A549 (cell line): ENCODE results near the gene EHD3. TPM values are rescaled to one million over a fixed set of nuclear protein-coding genes. Genes with fewer than 3 reads are reported as not detected.

Source experiments
- ATAC-seq, 2 experiments: fragments of 200-7000 bp in 1 of 2; fragments of >200 bp in 1 of 2; cut with Nextera tagmentation in 1 of 2; cut with Tn5 transposase in 1 of 2; 3 replicates each; pipeline versions ENCODE4 v1.8.0 to v1.9.1; 2018 to 2020; ENCODE audit warnings: mild to moderate bottlenecking in 1 of 2, moderate library complexity in 1 of 2
- CTCF ChIA-PET: fragments of 300-600 bp; sonication (Branson Sonifier 250); formaldehyde crosslinking; extraction: SDS; loops from one replicate; lab custom pipeline; 2021; ENCODE audit warnings: antibody characterized with exemption, inconsistent platforms; lab: Yijun Ruan, JAX
- POLR2A ChIA-PET: fragments of 350-600 bp; formaldehyde crosslinking; extraction: SDS; loops from one replicate; lab custom pipeline; 2021; ENCODE audit warnings: antibody characterized with exemption, inconsistent platforms; lab: Yijun Ruan, JAX
- DNase-seq, 2 experiments: peaks; one replicate each; pipeline versions ENCODE4 v3.0.0 to v3.0.0-alpha.2; 2011 to 2016; ENCODE audit warnings: low read depth in 1 of 2, low spot score in 1 of 2
- FAIRE-seq: peaks from 2 replicates; lab custom pipeline; 2011; peaks lifted over from hg19 to GRCh38; lab: Jason Lieb, UNC
- H3K27ac ChIP-seq, 2 experiments: fragments of >200 bp; sonication (Bioruptor Twin); formaldehyde crosslinking; 3 replicates each; pipeline ENCODE4 v1.5.1; 2016 to 2017
- H3K4me1 ChIP-seq: fragments of >200 bp; sonication (Bioruptor Twin); formaldehyde crosslinking; 3 replicates; pipeline ENCODE4 v1.6.1; 2016
- H3K4me2 ChIP-seq: fragments of >200 bp; sonication (Bioruptor Twin); formaldehyde crosslinking; 3 replicates; pipeline ENCODE4 v1.6.1; 2016
- H3K4me3 ChIP-seq: fragments of >200 bp; sonication (Bioruptor Twin); formaldehyde crosslinking; 3 replicates; pipeline ENCODE4 v1.5.1; 2016
- H3K9me3 ChIP-seq: fragments of >200 bp; sonication (Bioruptor Twin); formaldehyde crosslinking; 3 replicates; pipeline ENCODE4 v1.6.1; 2016
- CBX2 ChIP-seq: fragments of 200-600 bp; sonication (generic); IDR thresholded peaks from 2 replicates; pipeline ENCODE4 v1.6.1; 2016; ENCODE audit warnings: low read depth, mild to moderate bottlenecking, borderline replicate concordance
- CBX8 ChIP-seq: fragments of 200-600 bp; sonication (generic); IDR thresholded peaks from 2 replicates; pipeline ENCODE4 v1.6.1; 2016
- CEBPB ChIP-seq, 2 experiments: fragments of >200 bp in 1 of 2; sonication (Bioruptor Twin) in 1 of 2; formaldehyde crosslinking in 1 of 2; IDR thresholded peaks; 2 replicates each; pipeline ENCODE4 v1.6.1; 2012 to 2016
- CHD2 ChIP-seq: fragments of 150-350 bp; IDR thresholded peaks from 2 replicates; pipeline ENCODE4 v1.6.1; 2014; ENCODE audit warnings: low read length; ENCODE audit not compliant: partially characterized antibody
- CHD4 ChIP-seq: fragments of 200-600 bp; sonication (generic); IDR thresholded peaks from 2 replicates; pipeline ENCODE4 v1.6.1; 2016; ENCODE audit warnings: antibody characterized with exemption, mild to moderate bottlenecking, borderline replicate concordance
- EHMT2 ChIP-seq: fragments of 200-600 bp; sonication (generic); IDR thresholded peaks from 2 replicates; pipeline ENCODE4 v1.6.1; 2016; ENCODE audit warnings: antibody characterized with exemption, low read depth, mild to moderate bottlenecking, moderate library complexity
- FOSB ChIP-seq: fragments of 250-450 bp; sonication (Bioruptor Pico); IDR thresholded peaks from 2 replicates; pipeline ENCODE4 v1.5.0; 2020; ENCODE audit warnings: mild to moderate bottlenecking, moderate library complexity
- FOSL2 ChIP-seq, 2 experiments: fragments of 450-650 bp in 1 of 2; fragments of >200 bp in 1 of 2; sonication (Bioruptor Twin) in 1 of 2; formaldehyde crosslinking; IDR thresholded peaks; 2 replicates each; pipeline versions ENCODE4 v1.5.0 to v1.6.1; 2016 to 2020; ENCODE audit warnings: mild to moderate bottlenecking in 1 of 2, moderate library complexity in 1 of 2
- FOXS1 ChIP-seq: fragments of 250-450 bp; sonication (Bioruptor Pico); IDR thresholded peaks from 2 replicates; pipeline ENCODE4 v1.5.0; 2020; ENCODE audit warnings: mild to moderate bottlenecking, moderate library complexity
- HEYL ChIP-seq: fragments of 250-450 bp; sonication (Bioruptor Pico); IDR thresholded peaks from 2 replicates; pipeline ENCODE4 v1.8.0; 2021; ENCODE audit warnings: mild to moderate bottlenecking, moderate library complexity
- JUNB ChIP-seq: fragments of >200 bp; sonication (Bioruptor Twin); formaldehyde crosslinking; IDR thresholded peaks from 2 replicates; pipeline ENCODE4 v1.6.1; 2016
- KDM1A ChIP-seq: fragments of 200-600 bp; sonication (generic); IDR thresholded peaks from 2 replicates; pipeline ENCODE4 v1.6.1; 2016; ENCODE audit warnings: low read depth, mild to moderate bottlenecking
- MAFK ChIP-seq: fragments of 450-650 bp; IDR thresholded peaks from 2 replicates; pipeline ENCODE4 v1.6.1; 2014; ENCODE audit not compliant: partially characterized antibody
- NR3C1 ChIP-seq: fragments of >200 bp; sonication (Bioruptor Twin); formaldehyde crosslinking; IDR thresholded peaks from 3 replicates; pipeline ENCODE4 v1.6.1; 2017
- POLR2A ChIP-seq: IDR thresholded peaks from 2 replicates; pipeline ENCODE4 v1.6.1; 2012; ENCODE audit warnings: mild to moderate bottlenecking, low read length
- POLR2AphosphoS2 ChIP-seq: conservative IDR thresholded peaks from 2 replicates; pipeline ENCODE4 v1.6.1; 2012; ENCODE audit warnings: low read length, improper control_type of control experiment, inconsistent platforms
- RAD21 ChIP-seq, 2 experiments: fragments of >200 bp in 1 of 2; sonication (Bioruptor Twin) in 1 of 2; formaldehyde crosslinking in 1 of 2; IDR thresholded peaks in 1 of 2; conservative IDR thresholded peaks in 1 of 2; 2 replicates in 1 of 2; 3 replicates in 1 of 2; pipeline ENCODE4 v1.6.1; 2012 to 2018; ENCODE audit warnings: inconsistent platforms in 1 of 2
- RARB ChIP-seq: fragments of 250-450 bp; sonication (Bioruptor Pico); IDR thresholded peaks from 2 replicates; pipeline ENCODE4 v1.8.0; 2021; ENCODE audit warnings: mild to moderate bottlenecking, moderate library complexity
- TFCP2L1 ChIP-seq: fragments of 250-450 bp; sonication (Bioruptor Pico); IDR thresholded peaks from 2 replicates; pipeline ENCODE4 v1.5.0; 2021; ENCODE audit warnings: mild to moderate bottlenecking
- ZC3H11A ChIP-seq: fragments of 450-650 bp; IDR thresholded peaks from 2 replicates; pipeline ENCODE4 v1.6.1; 2014; ENCODE audit warnings: antibody characterized with exemption, mild to moderate bottlenecking
- ZFP36 ChIP-seq: fragments of 450-650 bp; IDR thresholded peaks from 2 replicates; pipeline ENCODE4 v1.6.1; 2014; ENCODE audit warnings: borderline replicate concordance; ENCODE audit not compliant: partially characterized antibody
- ZSCAN20 ChIP-seq: fragments of 250-450 bp; sonication (Bioruptor Pico); IDR thresholded peaks from 2 replicates; pipeline ENCODE4 v1.8.0; 2022; ENCODE audit warnings: mild to moderate bottlenecking, moderate library complexity
- WGBS: methylation state at CpG from one replicate; pipeline ENCODE4 v1.1.6; 2017; ENCODE audit errors: missing lambda C conversion rate; 5-methylcytosine and 5-hydroxymethylcytosine counted together
- polyA plus RNA-seq, 4 experiments: library from polyadenylated mRNA; depleted of rRNA in 3 of 4; stranded (reverse); fragments of >200 nt; fragmentation: RNase III in 1 of 4; extraction: RNeasy Plus Mini Kit Qiagen cat#74134 plus additional on column Dnase treatment in 1 of 4; gene quantifications; 2 replicates in 3 of 4; 3 replicates in 1 of 4; pipeline ENCODE4 v1.2.3, GENCODE V29; 2011 to 2017
- TF ChIP-seq, protein P1 (sequence below): fragments of 250-450 bp; sonication (Bioruptor Pico); IDR thresholded peaks from 2 replicates; pipeline ENCODE4 v1.5.0; 2020; ENCODE audit warnings: low read depth, mild to moderate bottlenecking, moderate library complexity
- TF ChIP-seq, protein P2 (sequence below): IDR thresholded peaks from 2 replicates; pipeline ENCODE4 v1.6.1; 2012
- TF ChIP-seq, protein P3 (sequence below): fragments of 250-450 bp; sonication (Bioruptor Pico); IDR thresholded peaks from 2 replicates; pipeline ENCODE4 v1.5.0; 2021; ENCODE audit warnings: mild to moderate bottlenecking, moderate library complexity, borderline replicate concordance
- TF ChIP-seq, protein P4 (sequence below): fragments of >200 bp; sonication (Bioruptor Twin); formaldehyde crosslinking; IDR thresholded peaks from 2 replicates; pipeline ENCODE4 v1.6.1; 2016

Gene EHD3
- polyA plus RNA-seq, 2 of the 4 experiments (the other 2 are of a cell fraction) = 8.7 to 10.6 TPM

DNA sequence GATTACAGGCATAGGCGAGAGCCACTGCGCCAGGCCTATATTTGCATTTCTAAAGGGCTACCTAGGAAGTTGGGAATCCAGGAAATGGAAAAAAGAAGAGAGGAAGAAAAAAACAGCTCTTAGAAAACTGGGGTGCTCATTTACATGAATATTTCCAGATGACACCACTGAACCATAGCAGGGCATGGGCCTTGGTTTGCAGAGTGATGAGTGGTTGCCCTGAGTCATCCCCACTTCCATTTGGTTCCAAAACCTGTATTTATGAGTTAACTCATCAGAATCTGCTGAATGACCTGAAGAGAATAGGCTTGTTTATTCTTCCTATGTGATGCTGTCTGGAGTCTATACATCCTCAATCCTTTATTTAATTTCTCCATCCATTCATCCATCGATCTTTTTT lies 36.2 kb downstream of the EHD3 start:
- ChIA-PET POLR2A (no interaction called here), CTCF (interaction anchor here (1.4 to 1.6 kb wide), 3 partner anchors 9 to 19 kb away, joined by 3 to 5 read pairs (median 4); no protein-coding TSS in a partner anchor)
- no peak for TF ChIP-seq NR3C1
- TF ChIP-seq CBX2 = no peak
- TF ChIP-seq FOSL2 (IDR thresholded peaks at IDR 0.05) = no peak
- no peak for TF ChIP-seq FOSL2 (CRISPR knock-in tag; IDR thresholded peaks at IDR 0.05)
- no peak for TF ChIP-seq CBX8
- TF ChIP-seq RAD21 (conservative IDR thresholded peaks at IDR 0.05 in 1 of 2, IDR thresholded peaks at IDR 0.05 in 1 of 2) = no peak
- no peak for TF ChIP-seq JUNB
- no peak for TF ChIP-seq RARB (CRISPR knock-in tag)
- TF ChIP-seq HEYL (CRISPR knock-in tag) = no peak
- Histone ChIP-seq H3K4me1 (no peaks in the 10 kb centered on the region), H3K4me2 (no peak overlapping the region), H3K27ac (no peak overlapping the region), H3K9me3 (no peaks in the 10 kb centered on the region), H3K4me3 (no peak overlapping the region)
- WGBS = 77% methylated on average over 3 of the region's 3 CpGs
- no peak for FAIRE-seq
- no peak for ATAC-seq
- DNase-seq = no peak

DNA sequence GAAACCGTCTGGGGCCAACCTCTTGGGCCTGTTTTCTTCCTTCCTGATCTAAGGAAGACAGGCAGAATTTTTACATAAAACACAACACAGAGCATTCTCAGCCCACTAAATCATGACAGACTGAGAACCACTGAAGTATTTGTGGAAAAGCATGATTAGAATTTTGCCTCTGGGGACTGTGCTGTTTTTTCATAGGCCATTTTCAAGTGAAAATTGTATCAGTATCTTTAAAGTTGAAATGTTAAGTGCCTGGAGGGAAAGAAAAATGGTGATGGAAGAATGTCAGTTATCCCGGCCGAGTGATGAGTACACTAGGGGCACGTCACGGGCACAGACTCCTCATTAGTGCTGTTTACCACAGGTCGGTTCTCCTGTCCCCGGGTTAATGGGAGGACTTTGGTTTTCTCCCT lies 36.9 kb downstream of the EHD3 start:
- Histone ChIP-seq H3K4me1 (no peaks in the 10 kb centered on the region), H3K27ac (no peak overlapping the region), H3K9me3 (no peaks in the 10 kb centered on the region), H3K4me2 (no peak overlapping the region), H3K4me3 (no peak overlapping the region)
- TF ChIP-seq CHD2 (no peak), CHD4 (no peak), ZSCAN20 (CRISPR knock-in tag) (no peak), MAFK (no peak), KDM1A (no peak), FOSL2 (IDR thresholded peaks at IDR 0.05) (no peak), FOSL2 (CRISPR knock-in tag; IDR thresholded peaks at IDR 0.05) (no peak), ZFP36 (no peak), POLR2A (no peak), FOSB (CRISPR knock-in tag) (no peak), POLR2AphosphoS2 (no peak), TFCP2L1 (CRISPR knock-in tag) (no peak), ZC3H11A (no peak), EHMT2 (no peak), CEBPB (IDR thresholded peaks at IDR 0.05) (no peak), FOXS1 (CRISPR knock-in tag) (no peak)
- TF ChIP-seq, protein P1, sequence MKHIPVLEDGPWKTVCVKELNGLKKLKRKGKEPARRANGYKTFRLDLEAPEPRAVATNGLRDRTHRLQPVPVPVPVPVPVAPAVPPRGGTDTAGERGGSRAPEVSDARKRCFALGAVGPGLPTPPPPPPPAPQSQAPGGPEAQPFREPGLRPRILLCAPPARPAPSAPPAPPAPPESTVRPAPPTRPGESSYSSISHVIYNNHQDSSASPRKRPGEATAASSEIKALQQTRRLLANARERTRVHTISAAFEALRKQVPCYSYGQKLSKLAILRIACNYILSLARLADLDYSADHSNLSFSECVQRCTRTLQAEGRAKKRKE = no peak
- TF ChIP-seq, protein P2, sequence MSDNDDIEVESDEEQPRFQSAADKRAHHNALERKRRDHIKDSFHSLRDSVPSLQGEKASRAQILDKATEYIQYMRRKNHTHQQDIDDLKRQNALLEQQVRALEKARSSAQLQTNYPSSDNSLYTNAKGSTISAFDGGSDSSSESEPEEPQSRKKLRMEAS = no peak
- TF ChIP-seq, protein P3, sequence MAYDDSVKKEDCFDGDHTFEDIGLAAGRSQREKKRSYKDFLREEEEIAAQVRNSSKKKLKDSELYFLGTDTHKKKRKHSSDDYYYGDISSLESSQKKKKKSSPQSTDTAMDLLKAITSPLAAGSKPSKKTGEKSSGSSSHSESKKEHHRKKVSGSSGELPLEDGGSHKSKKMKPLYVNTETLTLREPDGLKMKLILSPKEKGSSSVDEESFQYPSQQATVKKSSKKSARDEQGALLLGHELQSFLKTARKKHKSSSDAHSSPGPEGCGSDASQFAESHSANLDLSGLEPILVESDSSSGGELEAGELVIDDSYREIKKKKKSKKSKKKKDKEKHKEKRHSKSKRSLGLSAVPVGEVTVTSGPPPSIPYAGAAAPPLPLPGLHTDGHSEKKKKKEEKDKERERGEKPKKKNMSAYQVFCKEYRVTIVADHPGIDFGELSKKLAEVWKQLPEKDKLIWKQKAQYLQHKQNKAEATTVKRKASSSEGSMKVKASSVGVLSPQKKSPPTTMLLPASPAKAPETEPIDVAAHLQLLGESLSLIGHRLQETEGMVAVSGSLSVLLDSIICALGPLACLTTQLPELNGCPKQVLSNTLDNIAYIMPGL (CRISPR knock-in tag) = no peak
- TF ChIP-seq, protein P4, sequence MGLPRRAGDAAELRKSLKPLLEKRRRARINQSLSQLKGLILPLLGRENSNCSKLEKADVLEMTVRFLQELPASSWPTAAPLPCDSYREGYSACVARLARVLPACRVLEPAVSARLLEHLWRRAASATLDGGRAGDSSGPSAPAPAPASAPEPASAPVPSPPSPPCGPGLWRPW = no peak
- ATAC-seq (no peak), FAIRE-seq (no peak), DNase-seq (no peak)
- POLR2A ChIA-PET = no interaction called here
- WGBS = 86% methylated on average over 7 of the region's 7 CpGs
- CTCF ChIA-PET = interaction anchor here (1.4 kb wide), 1 partner anchor 19 kb away, joined by 4 read pairs; no protein-coding TSS in a partner anchor
